H1 (cell line): ENCODE data around the gene IL2. TPM values are rescaled to one million over a fixed set of nuclear protein-coding genes. Genes with fewer than 3 reads are reported as not detected.

Experiments
- SIN3A ChIP-seq, 2 experiments: IDR thresholded peaks in 1 of 2; conservative IDR thresholded peaks in 1 of 2; 2 replicates each; pipeline ENCODE4 v1.6.1; 2011 to 2012; ENCODE audit warnings: low read length in 2 of 2, improper control_type of control experiment in 1 of 2, low read depth in 1 of 2, mild to moderate bottlenecking in 1 of 2
- polyA plus RNA-seq, 7 experiments: library from polyadenylated mRNA; depleted of rRNA in 3 of 7; stranded (reverse) in 5 of 7; unstranded in 2 of 7; fragments of >200 nt in 5 of 7; fragments of 200-250 nt in 2 of 7; gene quantifications; 1 replicate in 5 of 7; 2 replicates in 1 of 7; 4 replicates in 1 of 7; pipeline versions ENCODE4 v1.2.1 to v1.2.3, GENCODE V29; 2011 to 2013; ENCODE audit warnings: missing spikeins in 2 of 7, mixed read lengths in 2 of 7
- total RNA-seq: library from RNA; stranded (reverse); fragmentation: NEBNext Ultra II Directional; extraction: Animal tissue kit (Norgen Biotek cat#: 25700); gene quantifications from 2 replicates; pipeline ENCODE4 v1.2.1, GENCODE V29; 2021
- TF ChIP-seq, protein P1 (sequence below): IDR thresholded peaks from 2 replicates; pipeline ENCODE4 v1.6.1; 2012; ENCODE audit warnings: inconsistent platforms

The IL2 gene
- total and polyA plus RNA-seq, 2 of the 8 experiments (the other 6 are each of a cell fraction or from before 2014, with no cell fraction given): not detected

DNA sequence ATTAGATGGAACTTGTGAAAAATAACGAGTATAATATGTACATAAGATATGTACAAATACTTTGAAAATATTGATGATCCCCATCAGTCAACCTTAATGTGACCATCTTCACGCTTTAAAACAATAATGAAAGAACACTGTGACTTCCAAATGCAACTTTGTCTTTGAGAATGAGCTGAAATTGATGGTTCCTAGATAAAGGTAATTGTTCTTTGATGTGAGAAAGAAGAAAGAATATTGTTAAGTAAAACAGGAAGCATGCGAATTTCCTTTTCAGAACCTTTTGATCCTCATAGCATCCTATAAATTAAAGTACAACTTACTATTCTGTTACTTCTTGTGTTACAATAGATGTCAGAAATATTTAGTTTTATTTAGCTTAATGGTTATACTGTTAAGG lies 22.2 kb downstream of the IL2 start (continued):
- TF ChIP-seq SIN3A (conservative IDR thresholded peaks at IDR 0.05 in 1 of 2, IDR thresholded peaks at IDR 0.05 in 1 of 2; ENCODE audit: low read depth in 1 of 2, low read length in 2 of 2): no peak
- TF ChIP-seq, protein P1, sequence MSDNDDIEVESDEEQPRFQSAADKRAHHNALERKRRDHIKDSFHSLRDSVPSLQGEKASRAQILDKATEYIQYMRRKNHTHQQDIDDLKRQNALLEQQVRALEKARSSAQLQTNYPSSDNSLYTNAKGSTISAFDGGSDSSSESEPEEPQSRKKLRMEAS: no peak
